Measurements from ENCODE around the gene ERC2.

The ERC2 gene

GRCh38 chr3:56370991-56371775 is 97.1 kb downstream of the ERC2 start:
- ATAC-seq, result no peak
- TF ChIP-seq ISL1 (CRISPR knock-in tag; IDR thresholded peaks at IDR 0.05), result no peak
- TF ChIP-seq OSR1 (CRISPR knock-in tag; IDR thresholded peaks at IDR 0.05), result no peak
- no peak for TF ChIP-seq PATZ1 (CRISPR knock-in tag; IDR thresholded peaks at IDR 0.05; ENCODE audit: borderline replicate concordance)
- TF ChIP-seq ESRRG (CRISPR knock-in tag; IDR thresholded peaks at IDR 0.05), result no peak
- no peak for TF ChIP-seq BACH2 (CRISPR knock-in tag; IDR thresholded peaks at IDR 0.05; ENCODE audit: borderline replicate concordance)
- no peak for TF ChIP-seq ZFP30 (CRISPR knock-in tag; IDR thresholded peaks at IDR 0.05)
- TF ChIP-seq CREB5 (CRISPR knock-in tag; IDR thresholded peaks at IDR 0.05; ENCODE audit: low read depth), result no peak
- no peak for TF ChIP-seq TSHZ2 (CRISPR knock-in tag; IDR thresholded peaks at IDR 0.05)
- TF ChIP-seq GLIS3 (CRISPR knock-in tag; IDR thresholded peaks at IDR 0.05), result no peak
- TF ChIP-seq TCF4 (CRISPR knock-in tag; IDR thresholded peaks at IDR 0.05; ENCODE audit: borderline replicate concordance), result no peak
- TF ChIP-seq POU6F1 (CRISPR knock-in tag; IDR thresholded peaks at IDR 0.05; ENCODE audit: borderline replicate concordance, low read depth), result no peak
- TF ChIP-seq PPARA (CRISPR knock-in tag; IDR thresholded peaks at IDR 0.05; ENCODE audit: borderline replicate concordance), result no peak
- TF ChIP-seq ARNTL (CRISPR knock-in tag; IDR thresholded peaks at IDR 0.05; ENCODE audit: borderline replicate concordance, low read depth), result no peak
- no peak for TF ChIP-seq CSDC2 (CRISPR knock-in tag; IDR thresholded peaks at IDR 0.05)
- no peak for TF ChIP-seq SNAI2 (CRISPR knock-in tag; IDR thresholded peaks at IDR 0.05)
- no peak for TF ChIP-seq CSRNP3 (CRISPR knock-in tag; IDR thresholded peaks at IDR 0.05)
- TF ChIP-seq ZNF8 (CRISPR knock-in tag; IDR thresholded peaks at IDR 0.05), result no peak
- no peak for TF ChIP-seq ZNF565 (CRISPR knock-in tag; conservative IDR thresholded peaks at IDR 0.05; ENCODE audit: low read depth)
- no peak for TF ChIP-seq ZC3H10 (CRISPR knock-in tag; IDR thresholded peaks at IDR 0.05)
- TF ChIP-seq ZFP3 (CRISPR knock-in tag; IDR thresholded peaks at IDR 0.05), result no peak

DNA sequence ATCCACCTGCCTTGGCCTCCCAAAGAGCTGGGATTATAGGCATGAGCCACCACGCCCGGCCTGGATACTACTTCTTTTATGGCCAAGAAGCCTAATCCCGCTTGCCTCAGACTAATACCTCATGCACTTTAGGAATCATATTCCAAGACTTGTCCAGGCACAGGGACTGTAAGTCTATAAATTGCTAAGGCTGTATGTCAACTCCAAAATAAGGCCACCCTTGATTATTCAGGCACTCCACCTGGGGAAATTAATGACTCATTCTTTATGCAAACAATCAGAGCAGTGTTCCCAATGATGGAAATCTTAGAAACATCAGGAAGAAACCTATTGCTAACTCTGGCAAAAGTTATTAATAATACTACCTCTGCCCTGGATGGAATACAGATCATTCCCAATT is 98.4 kb downstream of the ERC2 start:
- no peak for ATAC-seq
- TF ChIP-seq TSHZ2 (CRISPR knock-in tag; IDR thresholded peaks at IDR 0.05), result no peak
- no peak for TF ChIP-seq PPARA (CRISPR knock-in tag; IDR thresholded peaks at IDR 0.05; ENCODE audit: borderline replicate concordance)
- no peak for TF ChIP-seq ZNF8 (CRISPR knock-in tag; IDR thresholded peaks at IDR 0.05)
- no peak for TF ChIP-seq CSDC2 (CRISPR knock-in tag; IDR thresholded peaks at IDR 0.05)
- TF ChIP-seq PATZ1 (CRISPR knock-in tag; IDR thresholded peaks at IDR 0.05; ENCODE audit: borderline replicate concordance), result no peak
- TF ChIP-seq CSRNP3 (CRISPR knock-in tag; IDR thresholded peaks at IDR 0.05), result no peak
- no peak for TF ChIP-seq POU6F1 (CRISPR knock-in tag; IDR thresholded peaks at IDR 0.05; ENCODE audit: borderline replicate concordance, low read depth)
- no peak for TF ChIP-seq ZFP30 (CRISPR knock-in tag; IDR thresholded peaks at IDR 0.05)
- TF ChIP-seq OSR1 (CRISPR knock-in tag; IDR thresholded peaks at IDR 0.05), result no peak

Measured in SK-N-SH treated with all-trans-retinoic acid at 6 μM for 48 hours (cell line).